ENCODE measurements around the gene GDI2. TPM values are rescaled to one million over a fixed set of nuclear protein-coding genes. Genes with fewer than 3 reads are reported as not detected.

Gene GDI2
- total and polyA plus RNA-seq, 10 donors: 100 to 272 (median 198) TPM

DNA sequence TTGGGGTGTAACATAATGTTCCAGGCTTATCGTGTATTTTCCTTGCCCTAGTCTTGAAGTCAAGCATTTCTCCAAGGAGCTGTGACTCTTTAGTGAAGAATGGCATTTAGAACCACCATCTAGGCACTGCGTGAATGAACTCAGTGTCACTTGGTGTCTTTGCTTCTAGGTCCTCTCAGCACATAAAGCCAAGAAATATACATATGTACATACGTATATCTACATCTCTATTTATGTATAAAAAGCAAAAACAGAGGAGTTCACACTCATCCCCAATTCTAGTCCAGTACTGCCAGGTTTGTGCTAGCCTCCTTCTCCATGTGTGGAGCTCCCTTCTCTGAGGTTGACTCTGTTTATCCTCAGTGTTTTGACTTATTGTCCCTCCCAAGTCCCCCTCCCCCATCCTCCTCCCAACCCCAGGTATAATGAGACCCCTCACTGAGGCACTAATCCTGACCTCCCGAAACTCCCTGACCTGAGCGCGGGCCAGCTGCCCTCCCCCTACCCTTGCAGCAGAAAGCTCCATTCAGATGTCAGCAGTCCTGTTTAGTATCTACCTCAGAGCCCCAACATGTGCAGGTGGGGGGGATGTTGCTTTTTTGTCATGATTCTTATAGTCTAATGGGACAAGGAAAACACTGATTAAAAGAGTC, 61.5 kb downstream of the GDI2 start:
- H3K9me3 ChIP-seq: no peaks in the 10 kb centered on the region
- 73 to 86% (median 78%) methylated on average over 6 of the region's 6 CpGs for WGBS, 5 donors

DNA sequence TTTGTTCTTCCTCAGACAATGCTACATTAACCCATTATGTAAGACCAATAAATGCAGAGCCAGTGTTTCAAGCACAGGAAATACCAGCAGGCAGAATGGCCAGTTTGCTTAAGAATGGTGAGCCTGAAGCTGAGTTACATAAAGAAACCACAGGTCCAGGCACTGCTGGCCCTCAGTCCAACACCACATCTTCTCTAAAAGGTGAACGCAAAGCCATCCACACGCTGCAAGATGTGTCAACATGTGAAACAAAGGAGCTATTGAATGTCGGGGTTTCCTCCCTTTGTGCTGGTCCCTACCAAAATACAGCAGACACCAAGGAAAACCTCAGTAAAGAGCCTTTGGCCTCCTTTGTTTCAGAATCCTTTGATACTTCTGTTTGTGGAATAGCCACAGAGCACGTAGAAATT, 64.8 kb downstream of the GDI2 start:
- intact Hi-C loops (cut with DNase I; ENCODE audit: low total_unique reads): no loop called here
- Histone ChIP-seq H3K9me3 (no peaks in the 10 kb centered on the region), H3K27me3 (replicated peaks in 1 of 7) (no peaks in the 10 kb centered on the region), H3K36me3 (peaks cover 0 to 100% (median 56%) of the 10 kb centered on the region in 6 donors), H3K4me1 (no peaks in the 10 kb centered on the region), H3K27ac (no peak overlapping the region), H3K4me3 (no peak overlapping the region)
- TF ChIP-seq, protein P1, sequence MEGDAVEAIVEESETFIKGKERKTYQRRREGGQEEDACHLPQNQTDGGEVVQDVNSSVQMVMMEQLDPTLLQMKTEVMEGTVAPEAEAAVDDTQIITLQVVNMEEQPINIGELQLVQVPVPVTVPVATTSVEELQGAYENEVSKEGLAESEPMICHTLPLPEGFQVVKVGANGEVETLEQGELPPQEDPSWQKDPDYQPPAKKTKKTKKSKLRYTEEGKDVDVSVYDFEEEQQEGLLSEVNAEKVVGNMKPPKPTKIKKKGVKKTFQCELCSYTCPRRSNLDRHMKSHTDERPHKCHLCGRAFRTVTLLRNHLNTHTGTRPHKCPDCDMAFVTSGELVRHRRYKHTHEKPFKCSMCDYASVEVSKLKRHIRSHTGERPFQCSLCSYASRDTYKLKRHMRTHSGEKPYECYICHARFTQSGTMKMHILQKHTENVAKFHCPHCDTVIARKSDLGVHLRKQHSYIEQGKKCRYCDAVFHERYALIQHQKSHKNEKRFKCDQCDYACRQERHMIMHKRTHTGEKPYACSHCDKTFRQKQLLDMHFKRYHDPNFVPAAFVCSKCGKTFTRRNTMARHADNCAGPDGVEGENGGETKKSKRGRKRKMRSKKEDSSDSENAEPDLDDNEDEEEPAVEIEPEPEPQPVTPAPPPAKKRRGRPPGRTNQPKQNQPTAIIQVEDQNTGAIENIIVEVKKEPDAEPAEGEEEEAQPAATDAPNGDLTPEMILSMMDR (IDR thresholded peaks at IDR 0.05 in 8 of 11, conservative IDR thresholded peaks at IDR 0.05 in 3 of 11): no peak
- TF ChIP-seq POLR2AphosphoS5 (IDR thresholded peaks at IDR 0.05) (no peak), POLR2A (IDR thresholded peaks at IDR 0.05) (no peak)
- no peak for DNase-seq
- WGBS, 5 donors: 86 to 98% (median 89%) methylated on average over 4 of the region's 4 CpGs

More for the DNA sequence above, 61.5 kb downstream of the GDI2 start:
- DNase-seq: no peak
- Histone ChIP-seq H3K4me1 (no peaks in the 10 kb centered on the region), H3K36me3 (peaks cover 0 to 93% (median 36%) of the 10 kb centered on the region in 6 donors), H3K4me3 (no peak overlapping the region), H3K27me3 (replicated peaks in 1 of 7) (no peaks in the 10 kb centered on the region), H3K27ac (no peak overlapping the region)
- intact Hi-C loops (cut with DNase I; ENCODE audit: low total_unique reads): no loop called here
- no peak for TF ChIP-seq POLR2A (IDR thresholded peaks at IDR 0.05)
- no peak for TF ChIP-seq POLR2AphosphoS5 (IDR thresholded peaks at IDR 0.05)
- TF ChIP-seq, protein P1 (IDR thresholded peaks at IDR 0.05 in 8 of 11, conservative IDR thresholded peaks at IDR 0.05 in 3 of 11): no peak

DNA sequence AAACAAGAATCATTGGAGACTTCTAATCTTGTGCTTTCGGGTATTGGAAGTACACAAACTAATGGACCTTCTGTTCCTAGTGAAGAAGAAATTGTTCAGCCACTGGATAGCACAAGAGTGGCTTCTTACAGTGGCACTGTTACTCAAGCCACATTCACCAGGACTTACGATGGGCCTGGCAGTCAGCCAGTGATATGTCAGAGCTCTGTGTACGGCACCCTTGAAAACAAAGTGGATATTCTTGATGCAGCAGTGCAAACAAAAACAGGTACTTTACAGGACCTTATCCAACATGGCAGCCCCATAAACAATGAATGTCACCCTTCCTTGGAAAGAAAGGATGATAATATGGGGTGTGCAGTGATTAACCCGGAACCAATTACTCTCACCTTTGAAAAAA, 67.0 kb downstream of the GDI2 start:
- no peak overlapping the region for H3K27ac ChIP-seq
- H3K4me3 ChIP-seq: no peak overlapping the region
- H3K27me3 ChIP-seq (replicated peaks in 1 of 7): no peaks in the 10 kb centered on the region
- intact Hi-C loops (cut with DNase I; ENCODE audit: low total_unique reads): no loop called here
- TF ChIP-seq POLR2A (IDR thresholded peaks at IDR 0.05) (no peak), POLR2AphosphoS5 (IDR thresholded peaks at IDR 0.05) (no peak)
- TF ChIP-seq, protein P1 (IDR thresholded peaks at IDR 0.05 in 8 of 11, conservative IDR thresholded peaks at IDR 0.05 in 3 of 11): no peak
- WGBS, 5 donors: 87 to 94% (median 89%) methylated on average over 4 of the region's 4 CpGs
- no peak for DNase-seq
- no peaks in the 10 kb centered on the region for H3K9me3 ChIP-seq
- H3K36me3 ChIP-seq: peaks cover 0 to 100% (median 62%) of the 10 kb centered on the region in 6 donors
- no peaks in the 10 kb centered on the region for H3K4me1 ChIP-seq

DNA sequence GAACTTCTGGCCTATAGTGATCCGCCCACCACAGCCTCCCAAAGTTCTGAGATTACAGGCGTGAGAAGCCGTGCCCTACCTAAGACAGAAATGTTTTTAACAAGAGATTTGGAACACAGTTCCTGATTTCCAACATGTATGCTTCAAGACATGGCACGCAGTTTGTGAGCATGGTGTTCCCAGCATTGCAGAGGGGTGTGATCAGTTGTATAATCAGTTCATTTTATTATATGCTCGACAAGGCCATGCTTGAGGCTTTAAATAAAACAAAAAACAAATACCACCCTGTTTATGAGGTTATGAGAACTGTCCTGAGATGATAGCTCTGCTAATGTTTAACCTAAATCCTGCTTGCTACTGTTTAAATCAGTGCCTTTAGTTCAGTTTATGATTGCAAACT, 68.4 kb downstream of the GDI2 start:
- intact Hi-C loops (cut with DNase I; ENCODE audit: low total_unique reads): no loop called here
- Histone ChIP-seq H3K4me3 (no peak overlapping the region), H3K27me3 (replicated peaks in 1 of 7) (no peaks in the 10 kb centered on the region), H3K27ac (no peak overlapping the region), H3K36me3 (peaks cover 0 to 100% (median 69%) of the 10 kb centered on the region in 6 donors), H3K4me1 (no peaks in the 10 kb centered on the region), H3K9me3 (no peaks in the 10 kb centered on the region)
- DNase-seq: no peak
- WGBS, 5 donors: 94 to 99% (median 97%) methylated on average over 5 of the region's 5 CpGs
- TF ChIP-seq, protein P1 (IDR thresholded peaks at IDR 0.05 in 8 of 11, conservative IDR thresholded peaks at IDR 0.05 in 3 of 11): no peak
- no peak for TF ChIP-seq POLR2AphosphoS5 (IDR thresholded peaks at IDR 0.05)
- TF ChIP-seq POLR2A (IDR thresholded peaks at IDR 0.05): no peak

All from spleen (tissue), 11 donors.